Pons (tissue), 1 donor: Measurements from ENCODE around the gene MBD5.

ENCODE experiments used
- DNase-seq: peaks from one replicate; pipeline ENCODE4 v3.0.0-alpha.2; 2016; ENCODE audit warnings: low spot score

The MBD5 gene

GRCh38 chr2:148303161-148303560 lies 282.3 kb downstream of the MBD5 start:
- DNase-seq: no peak

DNA sequence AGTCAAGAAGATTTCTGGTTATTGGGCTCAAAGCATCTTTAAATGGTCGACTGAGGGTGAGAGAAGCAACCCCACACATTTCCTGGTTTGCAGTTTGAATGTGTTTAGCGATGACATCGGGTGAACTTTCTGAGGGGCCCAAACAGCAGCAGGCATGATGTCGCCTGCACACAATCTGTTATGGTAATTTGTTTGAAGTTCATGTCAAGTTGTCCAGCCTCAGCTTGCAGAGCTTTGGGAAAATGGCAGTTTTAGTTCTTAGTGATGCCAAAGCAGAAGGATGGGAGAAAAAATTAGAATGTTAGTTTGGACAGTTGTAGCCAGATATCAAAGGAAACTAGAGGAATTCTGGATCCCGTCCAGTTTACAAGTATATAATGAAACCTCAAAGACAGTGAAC lies 284.6 kb downstream of the MBD5 start:
- no peak for DNase-seq

DNA sequence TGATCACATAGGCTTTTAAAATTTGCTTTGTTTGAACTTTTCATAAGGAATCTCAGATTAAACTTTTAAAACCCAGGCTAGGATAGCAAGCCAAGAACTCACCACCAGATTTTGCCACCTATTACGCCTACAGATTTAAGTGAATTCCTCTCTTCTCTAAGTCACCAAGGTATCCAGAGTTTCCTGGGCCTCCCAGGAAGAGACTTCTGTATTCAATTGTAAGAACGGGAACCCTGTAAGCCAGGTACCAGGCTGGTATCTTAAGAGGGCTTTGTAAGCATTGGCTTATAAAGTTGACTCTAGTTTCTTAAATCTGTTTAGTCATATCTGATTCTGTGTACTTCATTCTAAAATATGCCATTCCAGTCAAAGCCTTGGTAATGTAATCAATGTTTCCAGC lies 285.1 kb downstream of the MBD5 start:
- DNase-seq: no peak

DNA sequence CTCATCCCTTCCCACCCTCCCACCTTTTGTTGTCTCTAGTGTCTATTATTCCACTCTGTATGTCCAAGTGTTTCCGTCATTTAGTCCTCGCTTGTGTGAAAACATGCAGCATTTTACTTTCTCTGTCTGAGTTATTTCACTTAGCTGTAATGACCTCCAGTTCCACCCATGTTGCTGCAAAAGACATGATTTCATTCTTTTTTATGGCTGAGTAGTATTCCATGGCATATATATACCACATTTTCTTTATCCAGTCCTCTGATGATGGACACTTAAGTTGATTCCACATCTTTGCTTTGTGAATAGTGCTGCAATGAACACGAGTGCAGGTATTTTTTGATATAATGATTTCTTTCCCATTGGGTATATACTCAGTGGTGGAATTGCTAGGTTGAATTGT lies 296.7 kb downstream of the MBD5 start:
- DNase-seq: no peak

DNA sequence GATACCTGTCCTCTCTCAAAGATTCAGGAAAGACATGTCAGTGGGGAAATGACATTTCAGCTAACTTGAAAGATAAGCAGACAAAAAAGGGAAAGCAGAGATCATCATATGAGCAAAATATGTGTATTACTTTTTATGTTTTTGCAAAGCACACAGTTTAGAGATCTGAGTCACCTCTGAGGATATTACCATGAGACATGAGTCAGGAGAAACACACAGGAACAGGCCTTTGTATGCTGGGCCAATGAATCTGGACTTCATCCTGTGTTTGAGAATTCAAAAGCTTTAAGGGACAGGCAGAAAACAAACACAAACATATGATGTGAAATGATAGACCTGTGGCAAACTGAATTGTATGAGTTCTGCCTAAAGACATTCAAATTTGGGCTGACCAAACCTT lies 317.6 kb downstream of the MBD5 start:
- DNase-seq: no peak

DNA sequence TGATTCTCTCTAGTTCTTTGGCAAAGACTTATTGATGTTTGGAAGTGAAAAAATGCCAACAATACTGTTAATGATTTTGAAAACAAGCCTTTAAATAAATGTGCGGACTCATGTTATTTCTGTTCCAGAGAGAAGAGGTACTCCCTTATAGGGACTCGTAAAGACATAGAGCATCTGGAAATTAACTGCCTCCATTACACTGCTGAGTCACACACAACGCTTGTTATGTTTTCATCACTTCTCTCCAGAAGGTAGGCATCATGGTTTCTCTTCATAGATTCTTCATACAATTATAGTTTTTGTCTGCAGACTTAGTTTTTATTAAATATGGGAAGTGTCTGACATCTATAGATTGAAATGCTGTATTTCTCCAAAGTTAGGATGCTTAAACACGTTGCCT lies 321.2 kb downstream of the MBD5 start:
- no peak for DNase-seq

DNA sequence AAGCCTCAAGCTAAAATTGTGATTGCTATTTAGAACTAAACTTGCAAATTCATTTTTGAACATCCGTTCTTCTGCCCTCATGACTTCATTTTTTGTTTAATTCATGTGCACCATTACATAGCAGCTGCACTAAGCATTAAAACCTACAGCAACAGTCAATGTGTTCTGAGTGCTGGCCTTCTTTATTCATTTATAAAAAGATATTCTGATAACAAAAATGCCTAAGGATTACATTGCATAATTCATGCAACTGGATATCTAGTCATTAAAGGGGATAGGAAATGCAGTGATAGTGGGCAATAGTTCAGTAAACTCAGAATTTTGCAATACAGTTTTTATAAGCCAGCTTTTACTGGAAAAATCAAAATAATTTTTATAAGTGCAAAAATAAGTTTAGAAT lies 329.3 kb downstream of the MBD5 start:
- no peak for DNase-seq

DNA sequence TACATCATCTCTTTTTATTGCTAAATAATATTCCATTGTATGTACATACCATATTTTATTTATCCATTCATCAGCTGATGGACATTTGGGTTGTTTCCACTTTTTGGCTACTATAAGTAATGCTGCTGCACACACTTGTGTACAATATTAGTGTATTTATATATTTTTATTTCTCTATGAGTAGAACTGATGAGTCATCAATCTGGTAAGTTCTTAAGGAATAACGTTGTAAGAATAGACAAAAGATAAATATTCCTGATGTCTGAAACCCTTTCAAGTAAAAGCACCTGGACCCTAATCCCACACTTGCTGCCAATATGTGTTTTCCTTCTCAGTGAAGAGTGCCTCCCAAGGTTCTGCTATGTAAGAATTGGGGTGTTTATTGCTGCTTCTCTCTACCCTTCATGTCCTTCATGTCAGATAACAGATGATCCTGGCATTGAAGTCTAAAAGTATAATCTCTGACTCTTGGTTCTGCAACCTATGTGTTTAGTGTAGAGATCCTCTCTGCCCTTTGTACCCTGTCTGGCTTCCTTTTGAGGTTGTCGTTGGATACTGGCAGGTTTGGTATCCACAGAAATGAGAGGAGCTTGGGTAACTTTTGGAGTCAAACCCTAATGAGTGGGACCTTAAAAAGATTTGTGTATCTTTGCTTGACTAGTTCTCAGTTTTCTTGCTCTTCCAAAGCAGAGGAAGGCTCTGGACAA lies 330.7 kb downstream of the MBD5 start:
- no peak for DNase-seq

GRCh38 chr2:148358375-148358774 lies 337.5 kb downstream of the MBD5 start:
- no peak for DNase-seq

- DNase-seq: no peak
Measured at GRCh38 chr2:148360662-148361061, 339.8 kb downstream of the MBD5 start.

DNA sequence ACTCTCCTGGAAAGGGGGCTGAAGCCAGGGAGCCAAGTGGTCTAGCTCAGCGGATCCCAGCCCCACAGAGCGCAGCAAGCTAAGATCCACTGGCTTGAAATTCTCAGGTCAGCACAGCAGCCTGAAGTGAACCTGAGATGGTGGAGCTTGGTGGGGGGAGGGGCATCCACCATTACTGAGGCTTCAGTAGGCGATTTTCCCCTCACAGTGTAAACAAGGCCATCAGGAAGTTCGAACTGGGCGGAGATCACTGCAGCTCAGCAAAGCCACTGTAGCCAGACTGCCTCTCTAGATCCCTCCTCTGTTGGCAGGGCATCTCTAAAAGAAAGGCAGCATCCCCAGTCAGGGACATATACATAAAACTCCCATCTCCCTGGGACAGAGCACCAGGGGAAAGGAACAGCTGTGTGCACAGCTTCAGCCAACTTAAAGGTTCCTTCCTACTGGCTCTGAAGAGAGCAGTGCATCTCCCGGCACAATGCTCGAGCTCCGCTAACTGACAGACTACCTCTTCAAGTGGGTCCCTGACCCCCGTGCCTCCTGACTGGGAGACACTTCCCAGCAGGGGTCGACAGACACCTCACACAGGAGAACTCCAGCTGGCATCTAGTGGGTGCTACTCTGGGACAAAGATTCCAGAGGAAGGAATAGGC lies 341.4 kb downstream of the MBD5 start:
- DNase-seq: no peak

- no peak for DNase-seq
Measured at GRCh38 chr2:148375214-148375613, 354.3 kb downstream of the MBD5 start.

GRCh38 chr2:148391324-148391723 lies 370.4 kb downstream of the MBD5 start:
- DNase-seq: no peak

GRCh38 chr2:148402786-148403185 lies 381.9 kb downstream of the MBD5 start:
- DNase-seq: no peak

DNA sequence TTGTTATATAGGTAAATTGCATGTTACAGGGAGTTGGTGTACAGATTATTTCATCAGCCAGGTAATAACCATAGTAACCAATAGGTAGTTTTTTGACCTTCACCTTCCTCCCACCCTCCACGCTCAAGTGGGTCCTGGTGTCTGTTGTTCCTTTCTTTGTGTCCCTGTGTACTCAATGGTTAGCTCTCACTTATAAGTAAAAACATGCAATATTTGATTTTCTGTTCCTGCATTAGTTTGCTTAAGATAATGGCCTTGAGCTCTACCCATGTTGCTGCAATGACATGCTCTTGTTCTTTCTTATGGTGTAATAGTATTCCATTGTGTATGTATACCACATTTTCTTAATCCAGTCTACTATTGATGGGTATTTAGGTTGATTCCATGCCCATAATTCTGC lies 390.0 kb downstream of the MBD5 start:
- DNase-seq: no peak

- DNase-seq: no peak
Measured at GRCh38 chr2:148416248-148416647, 395.4 kb downstream of the MBD5 start.

DNA sequence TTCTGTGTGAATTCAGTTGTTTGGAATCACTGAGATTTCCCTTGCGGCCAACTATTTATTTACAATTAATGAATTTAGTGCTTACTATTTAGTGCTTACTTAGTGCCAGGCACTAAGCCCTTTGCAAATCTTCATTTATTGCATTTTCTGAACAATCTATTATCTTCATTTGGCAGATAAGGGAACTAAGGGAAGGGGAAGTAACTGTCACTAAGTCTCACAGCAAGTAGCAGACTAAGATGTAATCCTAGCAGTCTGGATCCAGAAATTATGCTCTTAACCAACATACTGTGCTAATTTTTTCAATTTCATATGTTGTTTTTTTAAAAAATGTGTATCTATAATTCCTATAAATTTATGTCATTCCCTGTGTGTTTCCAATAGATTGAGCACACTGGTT lies 409.2 kb downstream of the MBD5 start:
- DNase-seq: no peak

DNA sequence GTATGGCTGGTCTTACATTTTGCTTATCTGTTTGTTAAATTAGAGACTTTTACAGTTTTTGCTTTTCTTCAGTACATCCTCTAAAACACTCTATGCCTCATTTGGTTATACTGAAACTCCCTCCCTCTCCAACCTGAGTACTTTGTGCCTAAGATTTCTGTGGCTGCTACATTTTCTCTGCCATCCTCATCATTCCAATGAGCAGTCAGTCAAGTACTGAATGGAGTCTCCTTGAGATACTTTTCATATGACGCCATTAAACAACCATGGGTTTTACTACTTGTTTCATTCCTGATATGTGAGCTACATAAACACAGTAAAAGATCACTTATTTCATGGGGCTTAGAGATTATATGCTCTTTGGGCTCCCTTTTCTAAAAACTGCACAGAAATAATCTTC lies 427.0 kb downstream of the MBD5 start:
- no peak for DNase-seq

DNA sequence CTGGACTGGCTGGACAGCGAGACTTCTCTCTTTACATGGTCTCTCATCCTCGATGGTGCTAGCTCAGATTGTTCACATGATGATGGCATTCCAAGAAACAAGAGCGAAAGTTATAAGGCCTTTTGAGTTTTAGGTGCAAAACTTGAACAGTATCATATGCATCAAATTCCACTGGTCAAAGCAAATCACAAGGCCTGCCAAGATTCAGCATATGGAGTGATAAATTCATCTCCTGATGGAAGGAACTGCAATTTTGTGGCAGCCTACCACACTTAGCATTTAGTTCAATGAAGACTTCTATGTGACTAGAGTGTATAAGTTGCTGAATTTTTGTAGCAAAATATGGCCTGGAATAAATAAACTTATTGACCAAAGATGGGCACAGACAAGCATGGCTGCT lies 429.6 kb downstream of the MBD5 start:
- DNase-seq: no peak

GRCh38 chr2:148451046-148451445 lies 430.2 kb downstream of the MBD5 start:
- DNase-seq: no peak

DNA sequence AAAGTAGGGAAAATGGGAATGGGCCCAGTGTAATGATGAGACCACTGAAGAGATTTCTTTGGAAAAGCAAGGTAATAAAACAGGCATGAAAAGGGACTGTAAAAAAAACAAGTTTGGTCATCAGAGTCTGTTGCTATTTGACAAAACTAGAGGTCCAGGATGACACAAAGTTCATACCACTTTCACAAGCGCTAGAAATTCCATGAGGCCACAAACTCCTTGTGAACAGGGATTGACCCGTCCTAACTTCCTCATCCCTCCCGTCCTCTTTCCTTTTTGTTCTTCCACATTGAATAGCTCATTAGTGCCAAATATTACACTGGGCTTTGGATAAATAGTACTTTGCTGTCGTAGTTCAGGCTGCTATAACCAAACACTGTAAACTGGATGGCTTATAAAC lies 434.9 kb downstream of the MBD5 start:
- no peak for DNase-seq

DNA sequence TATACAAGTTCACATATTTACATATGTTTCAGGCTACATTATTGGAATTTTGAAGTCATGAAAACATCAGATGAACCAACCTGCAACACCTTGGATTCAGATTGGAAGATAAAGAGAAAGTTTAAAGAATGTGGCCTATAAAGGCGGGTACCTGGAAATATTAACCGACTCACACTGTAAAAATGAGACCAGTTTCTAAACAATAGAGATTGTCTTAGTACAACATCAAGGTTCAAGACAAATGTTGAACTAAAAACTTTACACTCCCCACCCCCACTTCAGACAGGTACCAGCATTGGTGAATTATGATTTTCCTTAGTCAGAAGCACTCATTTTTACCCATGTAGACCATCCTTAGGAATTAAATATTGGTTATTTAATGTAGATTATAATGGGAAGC lies 437.3 kb downstream of the MBD5 start:
- no peak for DNase-seq

DNA sequence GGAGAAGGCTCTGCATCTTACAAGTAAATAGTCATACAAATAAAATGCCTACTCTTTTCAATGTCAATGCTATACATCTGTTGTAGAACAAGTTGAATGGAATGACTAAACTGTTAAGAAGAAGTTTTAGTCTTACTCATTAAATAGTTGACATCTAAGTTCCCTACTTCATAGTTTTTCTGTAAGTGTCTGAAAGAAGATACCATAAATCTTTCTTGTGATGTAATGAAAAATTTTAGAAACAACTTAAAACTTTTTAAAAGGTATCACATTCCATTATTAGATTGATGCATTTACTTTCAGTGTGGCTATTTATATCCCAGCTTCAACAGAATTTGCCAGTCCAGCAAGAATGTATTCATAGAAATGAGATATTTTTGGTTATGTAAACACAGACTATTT lies 438.5 kb downstream of the MBD5 start:
- no peak for DNase-seq

DNA sequence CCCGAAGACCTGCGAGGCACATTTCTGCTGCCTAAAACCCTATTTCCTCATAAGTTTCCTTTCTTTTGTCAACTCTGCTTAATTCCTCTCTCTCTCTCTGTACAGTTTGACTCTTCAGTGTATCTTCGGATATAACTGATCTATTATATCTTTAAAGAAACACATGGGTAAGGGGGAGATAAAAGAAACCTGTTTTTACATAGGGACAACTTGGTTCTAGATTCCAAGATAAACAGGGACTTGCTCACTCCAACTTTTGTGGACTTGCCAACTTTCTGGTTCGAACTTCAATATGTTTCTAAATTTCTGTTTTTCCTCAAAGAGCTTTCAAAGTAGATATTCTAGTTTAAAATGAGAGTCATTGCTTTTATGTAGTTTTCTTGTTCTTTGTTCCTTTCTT lies 441.0 kb downstream of the MBD5 start:
- no peak for DNase-seq
